GM19463 (cell line): Measurements from ENCODE around the gene SCARF2.
"Not testable (repeated sequence)": the region's sequence is repeated elsewhere in the genome, so short reads cannot be mapped to it uniquely, and the experiment has no call there.

Source experiments
- ATAC-seq: cut with Tn5 transposase; IDR thresholded peaks from one replicate; pipeline ENCODE4 v1.9.1; 2021; ENCODE audit warnings: mild to moderate bottlenecking, moderate library complexity; ENCODE audit not compliant: unreplicated experiment

Gene SCARF2

DNA sequence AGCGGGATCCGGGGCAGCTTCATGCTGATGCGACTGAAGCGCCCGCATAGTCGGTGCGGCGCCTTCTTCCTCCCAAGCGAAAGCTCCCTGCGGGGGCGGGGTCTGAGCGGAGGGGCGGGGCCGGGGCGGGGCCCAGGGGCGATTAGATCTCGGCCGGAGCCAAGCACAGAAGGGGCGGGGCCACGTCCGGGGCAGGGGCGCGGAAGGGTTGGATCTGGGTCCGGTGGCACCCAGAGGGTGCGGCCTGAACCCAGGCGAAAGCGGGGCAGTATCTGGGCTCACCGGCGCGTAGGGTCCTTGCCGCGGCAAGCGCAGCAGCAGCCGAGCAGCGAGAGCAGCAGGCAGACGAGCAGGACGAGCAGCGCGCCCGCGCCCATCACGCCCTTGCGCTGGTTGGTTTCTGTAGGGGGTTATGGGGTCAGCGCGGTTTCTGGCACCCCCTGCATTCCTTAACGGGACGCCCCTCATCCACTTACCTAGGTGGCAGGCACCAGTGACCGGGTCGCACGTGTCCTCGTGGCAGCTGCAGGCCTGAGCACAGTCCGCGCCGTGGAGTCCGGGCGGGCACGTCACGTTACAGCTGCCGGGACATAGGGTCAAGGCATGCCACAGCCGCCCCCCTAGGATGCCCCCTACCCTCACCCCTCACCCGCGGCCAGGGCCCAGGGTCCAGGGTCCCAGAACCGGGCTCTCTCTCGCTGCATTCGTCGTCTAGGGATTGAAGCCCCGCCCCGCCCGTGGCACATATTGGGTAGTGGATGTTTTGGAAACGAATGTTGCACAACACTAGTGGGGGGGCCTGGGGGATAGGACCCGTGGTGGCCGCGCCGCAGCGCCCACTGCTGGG is 8.1 kb downstream of the SCARF2 start:
- ATAC-seq: no peak

DNA sequence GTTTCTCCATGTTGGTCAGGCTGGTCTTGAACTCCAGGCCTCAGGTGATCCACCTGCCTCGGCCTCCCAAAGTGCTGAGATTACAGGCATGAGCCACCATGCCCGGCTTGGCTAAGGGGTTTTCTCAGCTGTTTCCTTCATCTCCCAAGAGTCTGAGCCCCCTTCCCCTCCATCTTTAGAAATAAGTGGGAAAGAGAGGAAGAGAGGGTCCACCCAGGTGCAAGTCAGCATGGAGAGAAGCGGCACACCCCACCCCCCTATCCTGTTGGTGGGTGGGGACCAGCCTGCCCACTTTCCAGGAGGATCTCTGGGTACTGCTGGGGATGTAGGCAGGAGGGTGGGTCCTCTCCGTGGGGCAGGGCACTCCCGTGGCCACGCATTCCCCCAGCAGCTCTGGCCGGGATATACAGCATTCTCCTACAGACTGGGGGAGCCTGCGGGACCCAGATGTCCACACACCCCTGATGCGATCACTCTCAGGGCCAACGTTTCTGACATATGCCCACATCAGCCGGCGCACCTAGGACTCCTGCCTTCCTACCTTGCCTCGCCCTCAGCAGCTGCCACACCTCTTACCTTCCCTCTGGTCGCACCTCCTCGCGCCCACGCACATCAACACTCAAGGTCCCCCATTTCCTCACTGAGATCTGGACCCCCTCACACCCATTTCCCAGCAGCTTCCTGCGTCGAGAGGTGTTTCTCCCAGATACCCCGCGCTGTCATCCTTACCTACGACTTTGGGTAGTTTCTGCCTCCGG is 8.9 kb downstream of the SCARF2 start:
- no peak for ATAC-seq

DNA sequence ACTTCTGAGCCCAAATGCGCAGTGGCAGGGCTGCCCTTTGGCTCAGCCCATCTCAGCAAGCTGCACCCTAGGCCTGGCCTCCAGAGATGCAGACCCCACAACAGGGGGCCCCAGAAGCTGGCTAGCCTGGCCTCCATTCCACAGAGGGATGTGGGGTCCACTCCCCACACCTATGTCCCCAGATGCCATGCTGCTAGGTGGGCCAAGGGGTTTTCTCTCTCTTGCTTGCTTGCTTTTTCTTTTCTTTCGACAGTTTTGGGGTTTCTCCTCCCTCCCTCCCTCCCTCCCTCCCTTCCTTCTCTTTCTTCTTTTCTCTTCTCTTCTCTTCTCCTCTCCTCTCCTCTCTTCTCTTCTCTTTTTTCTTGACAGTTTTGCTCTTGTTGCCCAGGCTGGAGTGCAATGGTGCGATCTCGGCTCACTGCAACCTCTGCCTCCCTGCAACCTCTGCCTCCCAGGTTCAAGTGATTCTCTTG is 9.6 kb downstream of the SCARF2 start:
- ATAC-seq: no peak

DNA sequence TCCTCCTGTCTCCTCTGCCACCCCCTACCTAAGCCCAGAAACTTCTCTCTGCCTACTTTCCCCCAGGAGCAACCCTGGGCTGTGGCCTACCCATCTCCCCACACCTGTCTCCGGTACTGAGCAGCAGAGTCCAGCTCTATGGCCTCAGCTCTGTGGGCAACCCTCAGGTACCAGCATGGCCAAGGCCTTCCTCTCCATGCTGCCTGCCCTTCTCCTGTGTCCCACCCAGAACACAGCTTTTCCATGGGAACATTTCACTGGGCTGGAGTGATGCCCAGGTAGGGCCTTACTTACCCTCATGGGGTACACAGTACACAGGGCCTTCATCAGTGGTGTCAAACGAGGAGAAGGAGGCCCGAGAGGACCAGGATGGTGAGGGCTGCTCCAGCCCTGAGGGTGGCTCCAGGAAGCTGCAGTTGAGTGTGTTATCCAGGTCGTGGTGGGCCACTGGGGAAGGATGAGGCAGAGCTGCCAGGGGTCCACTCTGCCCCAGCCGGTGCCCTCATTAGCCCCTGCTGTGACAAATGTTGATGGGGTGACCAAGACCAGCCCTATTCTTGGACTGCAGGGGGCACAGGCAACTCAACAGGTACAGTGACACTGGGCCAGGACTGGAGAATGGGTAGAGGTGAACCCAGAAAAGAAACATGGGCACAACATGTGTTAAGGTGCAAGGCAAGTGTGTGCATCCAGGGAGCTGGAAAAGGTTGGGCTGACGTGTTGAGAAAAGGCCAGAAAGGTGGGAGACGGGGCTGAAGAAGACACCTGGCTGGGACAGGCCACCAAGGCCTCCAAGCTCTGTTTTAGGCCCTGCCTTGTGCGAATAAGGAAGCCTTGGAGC is 10.3 kb downstream of the SCARF2 start:
- no peak for ATAC-seq

DNA sequence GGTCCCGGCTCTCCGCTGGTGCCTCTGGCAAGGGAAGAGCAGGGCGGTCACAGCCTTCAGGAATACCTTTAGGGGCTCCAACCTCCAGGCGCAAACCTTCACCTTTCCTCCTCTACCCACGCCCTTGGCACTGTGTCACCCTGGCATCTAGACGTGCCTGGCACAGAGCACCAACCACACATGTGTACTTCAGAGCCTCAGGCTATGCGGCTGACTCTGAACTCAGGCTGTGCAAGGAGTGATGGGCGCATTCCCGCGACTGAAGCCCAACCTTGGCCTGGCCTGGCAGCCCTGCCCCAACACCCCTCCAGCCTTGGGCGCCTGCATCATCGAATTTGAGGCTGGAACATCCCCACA is 11.4 kb downstream of the SCARF2 start:
- ATAC-seq: no peak

DNA sequence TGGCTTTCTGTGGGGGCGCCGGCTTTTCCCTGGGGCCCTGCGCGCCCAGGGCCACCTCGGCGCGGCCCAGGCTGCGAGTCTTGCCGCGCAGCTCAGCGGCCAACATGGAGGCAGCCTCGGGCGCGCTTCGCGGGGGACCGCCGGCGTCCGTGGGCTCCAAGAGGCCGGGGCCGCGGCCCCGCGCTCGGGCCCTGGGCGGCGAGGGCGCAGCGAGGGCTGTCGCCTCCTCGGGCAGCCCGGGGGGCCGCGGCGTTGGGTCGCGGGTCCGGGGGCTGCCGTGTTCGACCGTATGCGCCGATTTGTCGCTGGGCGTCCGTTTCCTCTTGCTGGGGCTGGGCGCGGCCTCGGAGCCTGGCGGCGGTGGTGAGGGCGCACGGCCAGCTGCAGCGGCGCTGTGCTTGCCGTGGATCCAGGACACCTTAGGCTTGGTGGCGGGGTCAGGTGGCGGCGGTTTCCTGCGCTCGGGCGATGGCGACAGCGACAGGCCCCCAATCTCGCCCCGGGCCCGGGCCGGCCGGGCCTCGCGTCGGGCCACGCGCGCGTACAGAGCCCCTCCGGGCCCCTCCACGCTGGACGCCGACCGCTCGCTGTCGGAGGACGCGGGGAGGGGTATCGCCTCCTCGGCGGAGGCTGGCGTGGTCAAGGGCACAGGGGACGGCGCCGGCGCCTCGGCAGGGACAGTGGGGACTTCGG is 11.9 kb downstream of the SCARF2 start:
- ATAC-seq: no peak

DNA sequence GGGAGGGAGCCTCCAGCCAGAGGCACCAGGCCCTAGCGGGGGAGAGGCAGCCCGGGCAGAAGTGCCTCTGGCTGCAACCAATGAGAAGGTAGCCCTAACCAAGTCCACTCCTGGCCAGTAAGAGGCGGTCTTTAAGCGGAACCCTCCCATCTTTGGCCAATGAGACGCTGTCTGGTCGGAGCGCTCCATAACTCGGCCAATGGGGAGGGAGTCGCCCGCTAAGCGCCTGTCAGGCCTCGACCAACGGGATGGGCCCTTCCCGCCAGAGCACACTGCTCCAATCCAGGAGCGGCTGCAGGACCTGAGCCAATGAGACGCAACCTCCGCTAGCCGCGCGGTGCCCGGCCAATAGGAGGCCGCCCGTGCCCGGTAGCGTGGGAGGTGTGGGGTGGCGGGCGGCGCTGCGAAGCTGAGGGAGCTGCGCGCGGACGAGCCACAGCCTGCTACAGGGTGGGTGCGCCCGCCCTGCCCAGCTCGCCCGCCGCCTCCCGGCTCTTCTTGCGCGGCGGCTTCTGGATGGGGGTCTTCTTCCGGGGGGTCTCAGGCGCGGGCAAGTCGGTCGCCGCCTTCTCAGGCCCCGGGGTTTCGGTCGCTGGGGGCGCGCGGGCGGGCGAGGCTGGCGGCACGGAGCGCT is 12.6 kb downstream of the SCARF2 start:
- ATAC-seq: no peak

DNA sequence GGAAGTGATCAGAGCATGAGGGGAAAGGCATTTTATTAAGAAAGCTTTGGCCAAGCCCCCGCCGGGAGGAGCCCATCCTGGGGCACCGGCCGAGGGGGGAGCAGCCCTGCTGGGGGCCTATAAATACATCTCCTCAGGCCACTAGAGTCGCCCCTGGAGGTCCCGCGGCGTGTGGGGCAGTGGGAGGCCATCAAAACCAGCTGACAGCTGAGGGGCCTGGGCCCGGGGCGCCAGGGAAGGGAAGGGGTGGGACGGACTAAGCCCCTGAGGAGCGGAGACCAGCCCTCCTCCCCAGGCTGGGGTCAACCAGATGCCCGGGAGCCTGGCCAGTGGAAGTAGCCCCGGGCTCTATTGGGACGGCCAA is 13.1 kb downstream of the SCARF2 start:
- no peak for ATAC-seq

DNA sequence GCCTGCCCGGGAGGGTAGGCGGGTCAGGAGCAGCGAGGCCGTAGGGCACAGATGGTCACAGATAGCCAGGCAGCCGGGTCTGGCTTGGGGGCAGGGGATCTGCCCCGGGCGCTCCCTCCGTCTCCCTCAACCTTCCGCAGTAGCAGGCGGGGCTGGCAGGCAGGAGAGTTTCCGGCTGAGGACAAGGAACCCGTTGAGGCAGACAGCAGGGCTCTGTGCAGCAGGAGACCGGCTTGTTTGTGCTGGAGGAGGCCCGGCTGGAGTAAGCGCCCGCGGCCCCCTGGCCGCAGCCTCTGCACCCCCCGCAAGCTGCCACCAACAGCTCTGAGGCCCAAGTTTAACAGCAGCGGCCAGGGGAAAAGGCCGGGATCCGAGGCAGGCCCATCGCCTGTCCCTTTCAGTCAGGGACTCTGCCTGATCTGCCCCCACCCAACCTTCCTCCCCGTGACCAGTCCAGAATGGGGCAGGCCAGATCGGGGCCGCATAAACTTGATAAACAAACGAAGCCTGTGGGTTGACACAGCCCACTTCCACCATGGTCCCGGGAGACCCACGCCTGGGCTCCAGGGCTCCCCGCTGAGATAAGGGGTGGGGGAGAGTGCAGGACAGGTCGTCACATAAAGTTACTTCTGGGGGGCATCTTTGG is 13.6 kb downstream of the SCARF2 start:
- no peak for ATAC-seq

DNA sequence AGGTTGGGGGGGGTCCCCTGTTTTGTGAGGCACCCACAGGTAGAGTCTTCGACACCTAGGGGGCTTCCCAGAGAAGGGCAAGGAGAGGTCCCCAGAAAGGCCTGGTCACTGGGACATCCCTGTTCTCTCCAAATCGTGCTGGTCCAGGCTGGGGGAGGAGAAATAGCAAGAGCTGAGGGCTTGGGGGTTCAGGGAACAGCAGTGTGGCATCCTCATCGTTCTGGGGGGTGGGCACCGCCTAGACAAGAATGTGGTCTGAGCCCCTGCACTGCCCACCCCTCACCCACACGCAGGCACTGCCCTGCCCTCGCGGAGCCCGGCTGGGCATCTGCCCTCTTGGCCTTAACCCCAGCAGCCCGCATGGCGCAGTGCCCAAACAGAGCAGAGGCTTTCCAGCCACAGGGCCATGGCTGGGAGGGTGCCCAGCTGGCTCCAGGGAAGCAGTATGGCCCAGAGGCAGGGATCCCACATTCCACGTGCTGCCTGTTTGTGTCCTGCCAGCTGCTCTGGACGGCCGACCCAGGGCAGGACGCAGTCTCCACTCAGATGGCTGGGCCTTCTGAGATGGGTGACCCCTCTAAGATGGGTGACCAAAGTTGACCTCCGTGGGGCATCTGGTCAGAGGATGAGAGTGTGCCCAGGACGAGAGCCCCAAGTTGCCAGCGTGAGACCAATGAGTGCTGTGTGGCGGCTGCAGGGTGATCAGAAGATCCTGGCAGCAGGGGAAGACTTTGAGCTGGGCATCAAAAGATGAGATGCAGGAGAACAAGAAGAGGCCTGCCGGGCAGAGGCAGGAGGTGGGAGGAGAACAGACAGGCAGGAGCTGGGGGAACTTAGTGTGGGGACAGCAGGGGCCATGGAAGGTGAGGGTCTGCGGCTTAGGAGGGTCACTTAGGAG is 14.4 kb downstream of the SCARF2 start:
- ATAC-seq: no peak

DNA sequence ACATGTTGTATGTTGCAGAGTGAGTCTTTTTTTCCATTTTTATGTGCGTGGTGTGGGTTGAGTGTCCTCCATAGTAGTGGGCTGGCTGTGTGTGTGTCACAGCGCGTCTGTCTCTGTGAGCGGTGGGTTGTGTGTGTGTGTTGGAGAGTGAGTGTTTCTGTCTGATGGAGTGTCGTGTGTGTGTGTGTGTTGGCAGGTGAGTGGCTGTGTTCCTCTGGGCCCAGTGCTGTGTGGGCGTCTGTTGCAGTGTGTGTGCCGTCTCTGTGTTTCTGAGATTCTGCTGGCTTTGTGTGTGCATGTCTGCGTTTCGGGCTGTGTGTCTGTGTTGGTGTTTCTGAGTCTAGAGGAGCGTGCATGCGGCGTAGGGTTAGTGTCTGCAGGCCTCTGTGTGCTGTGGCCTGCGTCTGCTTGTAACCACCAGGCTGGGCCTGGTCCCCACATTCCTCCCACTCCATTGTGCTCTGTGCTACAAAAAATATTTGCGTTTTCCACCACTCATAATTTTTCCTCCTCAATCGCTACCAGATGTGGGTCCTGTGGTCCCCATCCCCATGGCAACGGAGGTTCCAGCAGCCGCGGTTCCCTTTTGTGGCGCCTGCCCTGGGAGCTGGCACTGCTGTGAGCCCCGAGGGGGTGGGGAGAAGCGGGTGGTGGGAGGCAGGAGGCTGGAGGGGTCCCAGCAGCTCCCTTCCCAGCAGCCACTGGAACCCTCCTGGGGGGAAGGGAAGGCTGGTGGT is 15.2 kb downstream of the SCARF2 start:
- no peak for ATAC-seq

DNA sequence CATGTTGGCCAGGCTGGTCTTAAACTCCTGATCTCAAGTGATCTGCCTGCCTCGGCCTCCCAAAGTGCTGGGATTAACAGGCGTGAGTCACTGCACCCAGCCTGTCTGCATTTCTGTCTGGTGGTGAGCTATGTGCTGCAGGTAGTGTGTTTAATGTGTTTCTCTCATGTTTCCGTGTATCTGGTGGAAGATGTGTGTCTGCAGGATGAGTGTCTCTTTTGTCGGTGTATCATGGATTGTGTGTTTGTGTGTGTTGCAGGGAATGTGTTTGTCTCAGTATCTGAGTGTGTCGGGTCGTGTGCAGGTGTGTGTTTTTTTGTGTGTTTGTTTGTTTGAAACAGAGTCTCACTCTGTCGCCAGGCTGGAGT is 16.1 kb downstream of the SCARF2 start:
- ATAC-seq: no peak

DNA sequence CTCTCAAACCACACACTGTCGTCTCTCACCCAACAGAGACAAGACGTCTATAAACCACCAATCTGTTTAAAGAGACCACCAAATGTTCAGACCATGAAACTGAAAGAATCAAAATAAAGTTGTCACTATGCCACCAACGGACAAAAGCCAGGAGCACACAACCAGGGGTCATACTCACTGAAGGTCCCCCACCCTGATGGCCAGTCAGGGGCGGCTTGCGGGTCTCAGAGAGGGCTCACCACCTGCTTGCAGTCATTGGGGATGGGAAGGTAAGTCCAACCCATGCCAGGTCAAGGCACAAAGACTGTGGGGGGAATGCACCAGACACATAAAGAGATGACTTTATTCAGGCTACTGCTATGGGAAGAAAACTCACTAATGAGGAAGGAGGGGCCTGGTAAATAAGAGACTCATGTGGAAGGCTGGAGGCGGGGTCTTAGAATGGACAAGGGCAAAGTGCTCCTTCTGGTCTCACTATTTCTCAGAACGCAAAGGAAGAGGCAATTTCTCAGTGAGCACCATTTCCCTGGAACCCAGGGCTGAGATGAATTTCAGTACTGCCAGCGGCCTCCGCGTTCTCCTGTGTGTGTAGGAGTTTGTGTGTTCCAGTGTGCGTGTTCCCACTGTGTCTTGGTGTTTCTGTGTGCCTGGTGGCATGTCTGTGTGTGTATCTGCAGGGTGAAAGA is 17.3 kb downstream of the SCARF2 start:
- ATAC-seq: no peak

DNA sequence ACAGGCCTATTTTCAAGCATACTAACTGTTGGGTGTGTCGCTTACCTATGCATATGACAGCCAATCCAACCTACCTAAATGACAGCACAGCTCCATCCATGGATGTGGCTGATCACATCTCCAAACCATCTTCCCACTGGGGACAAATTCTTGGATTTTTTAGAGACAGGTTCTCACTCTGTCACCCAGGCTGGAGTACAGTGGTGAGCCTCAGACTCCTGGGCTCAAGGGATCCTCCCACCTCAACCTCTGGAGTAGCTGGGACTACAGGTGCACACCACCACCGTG is 18.0 kb downstream of the SCARF2 start:
- no peak for ATAC-seq

DNA sequence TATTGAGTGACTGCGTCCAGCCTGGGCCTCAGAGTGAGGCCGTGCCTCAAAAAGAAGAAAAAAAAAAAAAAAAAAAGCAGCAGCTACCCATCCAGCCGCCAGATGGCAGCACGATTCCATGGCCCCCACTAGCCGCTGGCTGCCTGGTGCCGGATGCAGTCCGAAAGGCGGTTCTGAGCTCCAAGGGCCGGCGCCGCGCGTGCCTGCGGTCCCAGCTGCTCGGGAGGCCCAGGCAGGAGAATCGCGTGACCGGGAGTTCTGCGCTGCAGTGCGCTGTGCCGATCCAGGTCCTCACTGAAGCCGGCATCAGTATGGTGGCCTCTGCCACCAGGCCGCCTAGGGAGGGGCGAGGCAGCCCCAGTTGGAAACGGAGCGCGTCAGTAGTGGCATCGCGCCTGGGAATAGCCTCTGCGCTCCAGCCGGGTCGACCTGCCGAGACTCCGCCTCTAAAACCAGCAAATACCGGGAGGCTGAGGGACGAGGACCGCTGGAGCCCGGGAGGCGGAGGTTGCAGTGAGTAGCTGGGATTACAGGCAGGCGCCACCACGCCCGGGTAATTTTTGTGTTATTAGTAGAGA is 19.3 kb downstream of the SCARF2 start:
- no peak for ATAC-seq

DNA sequence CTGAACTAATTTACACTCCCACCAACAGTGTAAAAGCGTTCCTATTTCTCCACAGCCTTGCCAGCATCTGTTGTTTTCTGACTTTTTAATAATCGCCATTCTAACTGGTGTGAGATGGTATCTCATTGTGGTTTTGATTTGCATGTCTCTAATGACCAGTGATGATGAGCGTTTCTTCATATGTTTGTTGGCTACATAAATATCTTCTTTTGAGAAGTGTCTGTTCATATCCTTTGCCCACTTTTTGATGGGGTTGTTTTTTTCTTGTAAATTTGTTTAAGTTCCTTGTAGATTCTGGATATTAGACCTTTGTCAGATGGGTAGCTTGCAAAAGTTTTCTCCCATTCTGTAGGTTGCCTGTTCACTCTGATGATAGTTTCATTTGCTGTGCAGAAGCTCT is 21.9 kb downstream of the SCARF2 start:
- not testable (repeated sequence) for ATAC-seq

DNA sequence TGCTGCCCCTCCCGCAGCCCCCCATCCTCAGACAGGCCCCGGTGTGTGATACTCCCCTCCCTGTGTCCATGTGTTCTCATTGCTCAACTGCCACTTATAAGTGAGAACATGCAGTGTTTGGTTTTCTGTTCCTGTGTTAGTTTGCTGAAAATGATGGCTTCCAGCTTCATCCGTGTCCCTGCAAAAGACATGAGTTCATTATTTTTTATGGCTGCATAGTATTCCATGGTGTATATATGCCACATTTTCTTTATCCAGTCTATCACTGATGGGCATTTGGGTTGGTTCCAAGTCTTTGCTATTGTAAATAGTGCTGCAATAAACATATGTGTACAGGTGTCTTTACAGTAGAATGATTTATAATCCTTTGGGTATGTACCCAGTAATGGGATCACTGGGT is 22.4 kb downstream of the SCARF2 start:
- ATAC-seq: not testable (repeated sequence)

DNA sequence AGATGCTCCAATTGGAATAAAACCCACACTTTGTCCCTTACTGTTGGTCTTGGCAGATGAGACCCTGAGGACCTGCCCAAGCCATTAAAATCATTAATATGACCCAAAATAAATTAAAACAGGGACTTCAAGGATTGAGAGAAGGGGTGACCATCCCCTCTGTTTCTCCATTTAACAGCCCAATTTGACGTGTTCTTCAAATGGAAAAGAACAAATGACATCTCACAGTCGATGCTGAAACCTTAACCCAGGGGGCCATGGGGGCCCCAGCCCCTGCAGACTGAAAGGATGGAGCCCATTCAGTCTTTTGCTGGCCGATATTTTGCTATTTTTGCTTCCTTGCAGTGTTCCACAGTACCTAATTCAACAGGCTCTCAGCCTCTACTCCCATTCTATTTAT is 23.2 kb downstream of the SCARF2 start:
- ATAC-seq: no peak
